ENCODE results near the gene DBNL. TPM values are rescaled to one million over a fixed set of nuclear protein-coding genes. Genes with fewer than 3 reads are reported as not detected.

DBNL gene
- total RNA-seq, 3 donors from 2014 or later (not counting 1 experiment from before 2014, with no cell fraction given) = 123 to 129 (median 129) TPM

DNA sequence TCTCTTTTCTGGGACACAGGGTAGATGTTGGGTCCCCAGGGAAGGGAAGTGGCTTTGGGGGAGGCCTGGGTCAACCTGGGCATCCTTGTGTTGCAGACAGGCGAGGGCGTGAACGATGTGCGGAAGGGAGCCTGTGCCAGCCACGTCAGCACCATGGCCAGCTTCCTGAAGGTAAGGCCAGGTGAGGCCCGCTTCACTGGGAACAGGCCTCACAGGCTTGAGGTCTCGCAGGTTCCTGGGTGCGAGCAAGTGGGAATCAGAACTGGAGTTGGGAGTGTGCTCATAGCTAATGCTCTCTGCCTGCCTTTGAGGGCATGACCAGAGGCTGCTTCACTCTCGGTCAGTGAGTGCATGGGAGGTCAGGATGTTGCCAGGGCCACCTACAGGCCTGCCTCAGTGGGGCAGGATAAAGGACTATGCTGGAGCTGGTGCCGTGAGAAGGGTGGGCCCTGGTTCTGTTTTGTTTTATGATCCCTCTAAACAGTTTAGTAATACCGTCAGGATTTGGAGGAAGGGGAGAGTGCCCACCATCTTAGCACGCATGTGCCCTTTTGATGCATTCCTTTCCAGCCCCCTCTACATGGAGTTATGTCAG, 8.4 kb downstream of the DBNL start:
- Mint-ChIP-seq H3K27me3 (ENCODE audit: low read depth in 2 of 2) (no peaks in the 10 kb centered on the region), H3K4me1 (peaks cover 23 to 34% of the 10 kb centered on the region in 2 donors), H3K4me3 (no peak overlapping the region), H3K36me3 (no peaks in the 10 kb centered on the region), H3K27ac (peak overlapping the region in 1 of 2 donors; percentile 11), H3K9me3 (no peaks in the 10 kb centered on the region)
- H3K4me3 ChIP-seq (ENCODE audit: low read length) = no peak overlapping the region
- DNase-seq (no peak), ATAC-seq (no peak)
- WGBS (ENCODE audit: insufficient coverage) = 91% methylated on average over 11 of the region's 12 CpGs
- no peaks in the 10 kb centered on the region for H3K9me3 ChIP-seq (ENCODE audit: control insufficient read depth, insufficient read depth, low read length)
- peaks cover 33% of the 10 kb centered on the region for H3K4me1 ChIP-seq (ENCODE audit: control insufficient read depth, insufficient read depth, low read length)
- TF ChIP-seq, protein P1, sequence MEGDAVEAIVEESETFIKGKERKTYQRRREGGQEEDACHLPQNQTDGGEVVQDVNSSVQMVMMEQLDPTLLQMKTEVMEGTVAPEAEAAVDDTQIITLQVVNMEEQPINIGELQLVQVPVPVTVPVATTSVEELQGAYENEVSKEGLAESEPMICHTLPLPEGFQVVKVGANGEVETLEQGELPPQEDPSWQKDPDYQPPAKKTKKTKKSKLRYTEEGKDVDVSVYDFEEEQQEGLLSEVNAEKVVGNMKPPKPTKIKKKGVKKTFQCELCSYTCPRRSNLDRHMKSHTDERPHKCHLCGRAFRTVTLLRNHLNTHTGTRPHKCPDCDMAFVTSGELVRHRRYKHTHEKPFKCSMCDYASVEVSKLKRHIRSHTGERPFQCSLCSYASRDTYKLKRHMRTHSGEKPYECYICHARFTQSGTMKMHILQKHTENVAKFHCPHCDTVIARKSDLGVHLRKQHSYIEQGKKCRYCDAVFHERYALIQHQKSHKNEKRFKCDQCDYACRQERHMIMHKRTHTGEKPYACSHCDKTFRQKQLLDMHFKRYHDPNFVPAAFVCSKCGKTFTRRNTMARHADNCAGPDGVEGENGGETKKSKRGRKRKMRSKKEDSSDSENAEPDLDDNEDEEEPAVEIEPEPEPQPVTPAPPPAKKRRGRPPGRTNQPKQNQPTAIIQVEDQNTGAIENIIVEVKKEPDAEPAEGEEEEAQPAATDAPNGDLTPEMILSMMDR (IDR thresholded peaks at IDR 0.05) = no peak
- H3K36me3 ChIP-seq (ENCODE audit: control insufficient read depth, insufficient read depth, low read length) = peaks cover 67% of the 10 kb centered on the region
- H3K27me3 ChIP-seq (ENCODE audit: control insufficient read depth, insufficient read depth, low read length) = no peaks in the 10 kb centered on the region
- intact Hi-C loops (cut with micrococcal nuclease) = no loop called here
- H3K27ac ChIP-seq (ENCODE audit: low read length) = no peak overlapping the region

DNA sequence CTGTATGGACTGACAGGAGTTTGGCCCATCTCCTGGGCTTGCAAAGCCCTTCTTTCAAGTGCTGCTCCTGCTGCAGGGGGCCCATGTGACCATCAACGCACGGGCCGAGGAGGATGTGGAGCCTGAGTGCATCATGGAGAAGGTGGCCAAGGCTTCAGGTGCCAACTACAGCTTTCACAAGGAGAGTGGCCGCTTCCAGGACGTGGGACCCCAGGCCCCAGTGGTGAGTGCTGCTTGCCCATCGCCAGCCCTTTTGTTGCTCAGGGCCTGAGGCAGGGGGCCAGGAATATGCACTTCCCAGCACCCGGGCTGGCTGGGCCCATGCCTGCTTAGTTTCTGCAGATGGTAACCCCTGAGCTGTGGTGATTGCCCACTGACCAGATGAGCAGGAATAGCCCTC, 12.2 kb downstream of the DBNL start:
- no peak overlapping the region for H3K4me3 Mint-ChIP-seq
- 99% methylated on average over 7 of the region's 7 CpGs for WGBS (ENCODE audit: insufficient coverage)
- no peak for ATAC-seq
- no peak overlapping the region for H3K4me3 ChIP-seq (ENCODE audit: low read length)
- H3K36me3 ChIP-seq (ENCODE audit: control insufficient read depth, insufficient read depth, low read length) = peaks cover 81% of the 10 kb centered on the region
- no peak overlapping the region for H3K27ac Mint-ChIP-seq
- H3K36me3 Mint-ChIP-seq = no peaks in the 10 kb centered on the region
- no peaks in the 10 kb centered on the region for H3K9me3 ChIP-seq (ENCODE audit: control insufficient read depth, insufficient read depth, low read length)
- H3K4me1 ChIP-seq (ENCODE audit: control insufficient read depth, insufficient read depth, low read length) = peaks cover 33% of the 10 kb centered on the region
- no peak for DNase-seq
- H3K27me3 ChIP-seq (ENCODE audit: control insufficient read depth, insufficient read depth, low read length) = no peaks in the 10 kb centered on the region
- intact Hi-C loops (cut with micrococcal nuclease) = no loop called here
- H3K27me3 Mint-ChIP-seq (ENCODE audit: low read depth in 2 of 2) = no peaks in the 10 kb centered on the region
- TF ChIP-seq, protein P1 (IDR thresholded peaks at IDR 0.05) = no peak
- no peaks in the 10 kb centered on the region for H3K9me3 Mint-ChIP-seq
- no peak overlapping the region for H3K27ac ChIP-seq (ENCODE audit: low read length)
- peaks cover 7 to 10% of the 10 kb centered on the region in 2 donors for H3K4me1 Mint-ChIP-seq

DNA sequence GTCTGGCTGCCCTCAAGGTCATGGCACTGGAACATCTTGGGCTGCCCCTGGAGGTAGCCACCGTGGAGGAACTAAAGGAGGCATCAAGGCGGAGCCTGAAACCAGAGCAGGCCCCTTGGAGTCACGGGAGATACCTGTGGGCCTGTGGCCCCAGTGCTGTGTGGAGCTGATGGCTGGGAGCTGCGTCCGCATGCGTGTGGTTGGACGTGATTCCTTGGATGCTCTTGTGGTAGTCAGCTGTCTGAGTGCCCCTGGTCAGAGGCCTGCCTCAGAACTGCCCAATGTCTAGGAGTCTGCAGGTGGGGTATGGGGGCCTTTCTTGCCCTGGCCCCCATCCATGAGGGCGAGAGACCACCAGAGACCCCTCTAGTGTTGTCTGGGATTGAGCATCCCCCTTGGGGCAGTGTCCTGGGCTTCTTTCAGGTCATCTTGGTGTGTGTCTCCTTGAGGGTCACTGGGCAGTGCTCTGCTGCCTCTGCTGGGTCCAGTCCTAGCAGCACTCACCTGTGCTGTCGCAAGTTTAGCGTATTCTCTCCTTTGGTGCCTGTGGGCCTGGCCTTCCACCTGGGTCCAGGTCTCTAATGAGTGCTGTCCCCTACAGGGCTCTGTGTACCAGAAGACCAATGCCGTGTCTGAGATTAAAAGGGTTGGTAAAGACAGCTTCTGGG, 12.8 kb downstream of the DBNL start:
- intact Hi-C loops (cut with micrococcal nuclease) = no loop called here
- DNase-seq = no peak
- TF ChIP-seq, protein P1 (IDR thresholded peaks at IDR 0.05) = no peak
- 96% methylated on average over 11 of the region's 11 CpGs for WGBS (ENCODE audit: insufficient coverage)
- Mint-ChIP-seq H3K4me3 (no peak overlapping the region), H3K36me3 (no peaks in the 10 kb centered on the region), H3K9me3 (no peaks in the 10 kb centered on the region), H3K4me1 (peaks cover 7 to 10% of the 10 kb centered on the region in 2 donors), H3K27ac (peak overlapping the region in 1 of 2 donors; percentile 40), H3K27me3 (ENCODE audit: low read depth in 2 of 2) (no peaks in the 10 kb centered on the region)
- no peaks in the 10 kb centered on the region for H3K27me3 ChIP-seq (ENCODE audit: control insufficient read depth, insufficient read depth, low read length)
- H3K27ac ChIP-seq (ENCODE audit: low read length) = no peak overlapping the region
- no peak overlapping the region for H3K4me3 ChIP-seq (ENCODE audit: low read length)
- ATAC-seq = no peak
- peaks cover 32% of the 10 kb centered on the region for H3K4me1 ChIP-seq (ENCODE audit: control insufficient read depth, insufficient read depth, low read length)
- H3K9me3 ChIP-seq (ENCODE audit: control insufficient read depth, insufficient read depth, low read length) = no peaks in the 10 kb centered on the region
- H3K36me3 ChIP-seq (ENCODE audit: control insufficient read depth, insufficient read depth, low read length) = peaks cover 82% of the 10 kb centered on the region

Measured in natural killer cell (primary cell).